ENCODE results near the gene CT47C1.

The CT47C1 gene

GRCh38 chrX:119075270-119076025 is 2.7 kb downstream of the CT47C1 start:
- DNase-seq = no peak

- DNase-seq = no peak
Observed at GRCh38 chrX:119082278-119082677, 9.5 kb downstream of the CT47C1 start.

GRCh38 chrX:119084766-119085165 is 12.0 kb downstream of the CT47C1 start:
- no peak for DNase-seq

- no peak for DNase-seq
Observed at GRCh38 chrX:119087121-119087520, 14.3 kb downstream of the CT47C1 start.

- DNase-seq = no peak
Observed at GRCh38 chrX:119089619-119090018, 16.8 kb downstream of the CT47C1 start.

- DNase-seq = no peak
Observed at GRCh38 chrX:119090627-119091026, 17.8 kb downstream of the CT47C1 start.

- DNase-seq = no peak
Observed at GRCh38 chrX:119093991-119094735, 21.4 kb downstream of the CT47C1 start.

GRCh38 chrX:119094819-119095218 is 22.0 kb downstream of the CT47C1 start:
- no peak for DNase-seq

GRCh38 chrX:119095936-119096335 is 23.1 kb downstream of the CT47C1 start:
- DNase-seq = no peak

- DNase-seq = no peak
Observed at GRCh38 chrX:119101168-119101567, 28.4 kb downstream of the CT47C1 start.

GRCh38 chrX:119105826-119106225 is 33.0 kb downstream of the CT47C1 start:
- DNase-seq = no peak

- DNase-seq = no peak
Observed at GRCh38 chrX:119107206-119107605, 34.4 kb downstream of the CT47C1 start.

- no peak for DNase-seq
Observed at GRCh38 chrX:119118780-119119395, 46.1 kb downstream of the CT47C1 start.

- DNase-seq = no peak
Observed at GRCh38 chrX:119121341-119121740, 48.5 kb downstream of the CT47C1 start.

All from NCI-H1417 treated with DMSO at 0.1 percent for 48 hours (cell line).